ENCODE data around the gene LNX1. TPM values are rescaled to one million over a fixed set of nuclear protein-coding genes. Genes with fewer than 3 reads are reported as not detected.
A peak's percentile ranks its signal among the peaks of the same experiment; 100 is the strongest.

Gene LNX1
- total RNA-seq, 4 donors from 2014 or later = 7.2 to 72.4 (median 19.0) TPM

- no peak for TF ChIP-seq CTCF (IDR thresholded peaks at IDR 0.05)
- no peak for ATAC-seq (ENCODE audit: low FRiP score)
Observed at GRCh38 chr4:53518807-53519206, 72.5 kb downstream of the LNX1 start.

GRCh38 chr4:53515076-53515475, 76.2 kb downstream of the LNX1 start:
- ATAC-seq (ENCODE audit: low FRiP score) (no peak), DNase-seq (ENCODE audit: low spot score) (no peak)
- no peak for TF ChIP-seq CTCF (IDR thresholded peaks at IDR 0.05)

More at GRCh38 chr4:53518807-53519206, 72.5 kb downstream of the LNX1 start:
- DNase-seq (ENCODE audit: low spot score) = no peak

GRCh38 chr4:53514509-53514908, 76.8 kb downstream of the LNX1 start:
- DNase-seq (ENCODE audit: low spot score) = no peak
- no peak for ATAC-seq (ENCODE audit: low FRiP score)
- TF ChIP-seq CTCF (IDR thresholded peaks at IDR 0.05) = no peak

GRCh38 chr4:53512608-53513007, 78.7 kb downstream of the LNX1 start:
- TF ChIP-seq CTCF (IDR thresholded peaks at IDR 0.05) = no peak
- no peak for ATAC-seq (ENCODE audit: low FRiP score)
- DNase-seq (ENCODE audit: low spot score) = no peak

- ATAC-seq (ENCODE audit: low FRiP score) (peak; percentile 95), DNase-seq (ENCODE audit: low spot score) (no peak)
- TF ChIP-seq CTCF (IDR thresholded peaks at IDR 0.05) = no peak
Observed at GRCh38 chr4:53511014-53511413, 80.3 kb downstream of the LNX1 start.

GRCh38 chr4:53510321-53510720, 81.0 kb downstream of the LNX1 start:
- no peak for ATAC-seq (ENCODE audit: low FRiP score)
- DNase-seq (ENCODE audit: low spot score) = no peak
- TF ChIP-seq CTCF (IDR thresholded peaks at IDR 0.05) = no peak

GRCh38 chr4:53508446-53508845, 82.8 kb downstream of the LNX1 start:
- ATAC-seq (ENCODE audit: low FRiP score) = no peak
- TF ChIP-seq CTCF (IDR thresholded peaks at IDR 0.05) = no peak
- DNase-seq (ENCODE audit: low spot score) = no peak
